IMR-90 (cell line): ENCODE data around the gene ZNF410. TPM values are rescaled to one million over a fixed set of nuclear protein-coding genes. Genes with fewer than 3 reads are reported as not detected.

Source experiments
- ATAC-seq: fragments of 200-7000 bp; cut with Tn5 transposase; 2 replicates; pipeline ENCODE4 v1.9.1; 2020; ENCODE audit warnings: low read depth, mild to moderate bottlenecking, moderate library complexity
- BruUV-seq: library from RNA; stranded (reverse); fragments of 400-500 nt; replicated peaks from 2 replicates; lab custom pipeline; 2021; lab: Mats Ljungman, UMichigan
- CTCF ChIA-PET: fragments of 300-600 bp; formaldehyde crosslinking; extraction: SDS; loops from one replicate; lab custom pipeline; 2021; ENCODE audit warnings: antibody characterized with exemption; lab: Yijun Ruan, JAX
- POLR2A ChIA-PET: fragments of 300-600 bp; sonication (Branson Sonifier 250); formaldehyde crosslinking; loops from one replicate; lab custom pipeline; 2022; ENCODE audit warnings: antibody characterized with exemption; ENCODE audit not compliant: unreplicated experiment; lab: Charles Lee
- DNase-seq: peaks from one replicate; pipeline ENCODE4 v3.0.0; 2013
- H2AFZ ChIP-seq: replicated peaks from 2 replicates; pipeline ENCODE3; 2013; ENCODE audit warnings: low read length, mild to moderate bottlenecking; ENCODE audit not compliant: poor library complexity
- H2AK5ac ChIP-seq: 2 replicates; pipeline ENCODE4 v1.6.1; 2013; ENCODE audit warnings: low read depth, low read length, inconsistent platforms
- H2AK9ac ChIP-seq: replicated peaks from 2 replicates; pipeline ENCODE3; 2013; ENCODE audit warnings: mild to moderate bottlenecking, low read depth, low read length, moderate library complexity; ENCODE audit not compliant: poor library complexity
- H2BK120ac ChIP-seq: 2 replicates; pipeline ENCODE4 v1.6.1; 2013; ENCODE audit warnings: low read depth, low read length, inconsistent platforms
- H2BK15ac ChIP-seq: 3 replicates; pipeline ENCODE4 v1.6.1; 2013; ENCODE audit warnings: low read depth, low read length, inconsistent platforms
- H2BK20ac ChIP-seq: 2 replicates; pipeline ENCODE4 v1.6.1; 2013; ENCODE audit warnings: low read depth, mild to moderate bottlenecking, inconsistent platforms, low read length, moderate library complexity
- H2BK5ac ChIP-seq: 2 replicates; pipeline ENCODE4 v1.6.1; 2013; ENCODE audit warnings: mild to moderate bottlenecking, low read depth, low read length, inconsistent platforms; ENCODE audit not compliant: poor library complexity, severe bottlenecking
- H3K14ac ChIP-seq: replicated peaks from 2 replicates; pipeline ENCODE4 v1.6.1; 2013; ENCODE audit warnings: low read depth, low read length, inconsistent platforms
- H3K18ac ChIP-seq: 2 replicates; pipeline ENCODE4 v1.6.1; 2013; ENCODE audit warnings: low read depth, low read length, control low read depth
- H3K23ac ChIP-seq: 2 replicates; pipeline ENCODE4 v1.6.1; 2013; ENCODE audit warnings: low read depth, low read length, inconsistent platforms
- H3K27ac ChIP-seq: 2 replicates; pipeline ENCODE4 v1.5.1; 2013; ENCODE audit warnings: mild to moderate bottlenecking, control low read depth, low read length; ENCODE audit not compliant: insufficient read depth
- H3K27me3 ChIP-seq: 2 replicates; pipeline ENCODE4 v1.6.1; 2013; ENCODE audit warnings: low read length; ENCODE audit not compliant: control insufficient read depth, insufficient read depth
- H3K36me3 ChIP-seq: 2 replicates; pipeline ENCODE4 v1.6.1; 2013; ENCODE audit warnings: low read length, mixed read lengths; ENCODE audit not compliant: control insufficient read depth, insufficient read depth
- H3K4ac ChIP-seq: 2 replicates; pipeline ENCODE4 v1.6.1; 2013; ENCODE audit warnings: low read depth, low read length, inconsistent platforms
- H3K4me1 ChIP-seq: 2 replicates; pipeline ENCODE4 v1.6.1; 2013; ENCODE audit warnings: low read length, mixed read lengths; ENCODE audit not compliant: control insufficient read depth, insufficient read depth
- H3K4me2 ChIP-seq: 2 replicates; pipeline ENCODE4 v1.6.1; 2013; ENCODE audit warnings: low read depth, mild to moderate bottlenecking, control low read depth, low read length, moderate library complexity
- H3K4me3 ChIP-seq: 2 replicates; pipeline ENCODE4 v1.5.1; 2013; ENCODE audit warnings: low read depth, mild to moderate bottlenecking, control low read depth, low read length, moderate library complexity; ENCODE audit not compliant: insufficient read depth
- H3K56ac ChIP-seq: 2 replicates; pipeline ENCODE4 v1.6.1; 2013; ENCODE audit warnings: low read length, inconsistent platforms; ENCODE audit not compliant: insufficient read depth; ENCODE audit errors: extremely low read depth
- H3K79me1 ChIP-seq, 2 experiments: 2 replicates each; pipeline ENCODE4 v1.6.1; 2013; ENCODE audit warnings: low read length in 2 of 2, inconsistent platforms in 1 of 2, low read depth in 1 of 2
- H3K9ac ChIP-seq: 2 replicates; pipeline ENCODE4 v1.6.1; 2013; ENCODE audit warnings: low read depth, low read length, control low read depth
- H3K9me1 ChIP-seq: 2 replicates; pipeline ENCODE4 v1.6.1; 2013; ENCODE audit warnings: low read length, inconsistent platforms; ENCODE audit not compliant: insufficient read depth
- H3K9me3 ChIP-seq: 2 replicates; pipeline ENCODE4 v1.6.1; 2013; ENCODE audit warnings: low read length; ENCODE audit not compliant: control insufficient read depth, insufficient read depth
- H4K20me1 ChIP-seq: 2 replicates; pipeline ENCODE4 v1.6.1; 2013; ENCODE audit warnings: low read length, inconsistent platforms; ENCODE audit not compliant: insufficient read depth
- H4K5ac ChIP-seq: 2 replicates; pipeline ENCODE4 v1.6.1; 2013; ENCODE audit warnings: mild to moderate bottlenecking, low read depth, low read length, control low read depth
- H4K8ac ChIP-seq, 2 experiments: 2 replicates each; pipeline ENCODE4 v1.6.1; 2013; ENCODE audit warnings: low read depth in 2 of 2, low read length in 2 of 2, control low read depth in 1 of 2, inconsistent platforms in 1 of 2
- H4K91ac ChIP-seq: 2 replicates; pipeline ENCODE4 v1.6.1; 2013; ENCODE audit warnings: low read depth, low read length, inconsistent platforms; ENCODE audit not compliant: insufficient read depth
- BHLHE40 ChIP-seq: fragments of 150-350 bp; IDR thresholded peaks from 2 replicates; pipeline ENCODE4 v1.6.1; 2016; ENCODE audit warnings: mild to moderate bottlenecking, low read depth, low read length
- CEBPB ChIP-seq: IDR thresholded peaks from 2 replicates; pipeline ENCODE4 v1.6.1; 2012; ENCODE audit warnings: low read depth, low read length, improper control_type of control experiment
- CHD1 ChIP-seq: IDR thresholded peaks from 2 replicates; pipeline ENCODE4 v1.6.1; 2012; ENCODE audit warnings: low read depth, low read length, improper control_type of control experiment
- FOS ChIP-seq: fragments of 150-350 bp; IDR thresholded peaks from 2 replicates; pipeline ENCODE4 v1.6.1; 2016; ENCODE audit warnings: low read depth, low read length
- MAFK ChIP-seq: IDR thresholded peaks from 2 replicates; pipeline ENCODE4 v1.6.1; 2012; ENCODE audit warnings: low read depth, low read length, improper control_type of control experiment
- MAZ ChIP-seq: IDR thresholded peaks from 2 replicates; pipeline ENCODE4 v1.6.1; 2012; ENCODE audit warnings: low read depth, mild to moderate bottlenecking, low read length, improper control_type of control experiment, moderate library complexity, borderline replicate concordance
- MXI1 ChIP-seq: IDR thresholded peaks from 2 replicates; pipeline ENCODE4 v1.6.1; 2012; ENCODE audit warnings: low read depth, mild to moderate bottlenecking, low read length, moderate library complexity, borderline replicate concordance
- NFE2L2 ChIP-seq: fragments of 150-350 bp; IDR thresholded peaks from 2 replicates; pipeline ENCODE4 v1.6.1; 2016; ENCODE audit warnings: low read depth, mild to moderate bottlenecking, low read length
- POLR2A ChIP-seq: IDR thresholded peaks from 2 replicates; pipeline ENCODE4 v1.6.1; 2012; ENCODE audit warnings: mild to moderate bottlenecking, low read depth, low read length
- RAD21 ChIP-seq: IDR thresholded peaks from 2 replicates; pipeline ENCODE4 v1.6.1; 2012; ENCODE audit warnings: low read length, improper control_type of control experiment
- RFX5 ChIP-seq: IDR thresholded peaks from 2 replicates; pipeline ENCODE4 v1.8.0; 2012; ENCODE audit warnings: low read depth, mild to moderate bottlenecking, low read length, moderate library complexity
- USF2 ChIP-seq: fragments of 150-350 bp; IDR thresholded peaks from 2 replicates; pipeline ENCODE4 v1.6.1; 2017; ENCODE audit warnings: mild to moderate bottlenecking, antibody characterized with exemption, low read length, low read depth
- WGBS, 2 experiments: methylation state at CpG; one replicate each; pipeline versions ENCODE4 v1.1.5 to v1.1.7; 2013; ENCODE audit warnings: missing lambda C conversion rate in 2 of 2; ENCODE audit not compliant: insufficient read length in 1 of 2; ENCODE audit errors: extremely low coverage in 2 of 2; 5-methylcytosine and 5-hydroxymethylcytosine counted together
- dilution Hi-C: fragments of 300-500 bp; cut with HindIII; formaldehyde crosslinking; loops from one replicate; pipeline ENCODE4 v1.14.3; 2018; ENCODE audit warnings: low sequenced_read_pairs; ENCODE audit not compliant: unreplicated experiment
- in situ Hi-C: fragments of 300-500 bp; cut with MboI; formaldehyde crosslinking; loops from 3 replicates; pipeline ENCODE4 v1.14.3; 2019; ENCODE audit warnings: low sequenced_read_pairs, inconsistent platforms, mixed read lengths
- intact Hi-C: fragments of 100-400 bp; cut with micrococcal nuclease; formaldehyde crosslinking; loops from 2 replicates; pipeline ENCODE4 v1.10.0; 2022
- polyA plus RNA-seq, 3 experiments: library from polyadenylated mRNA; depleted of rRNA; stranded (reverse); fragments of >200 nt; gene quantifications; 2 replicates each; pipeline ENCODE4 v1.2.3, GENCODE V29; 2012; ENCODE audit warnings: low replicate concordance in 1 of 3
- total RNA-seq: library from RNA; depleted of rRNA; stranded (reverse); fragments of >200 nt; gene quantifications from 2 replicates; pipeline ENCODE4 v1.2.3, GENCODE V29; 2012
- TF ChIP-seq, protein P1 (sequence below): conservative IDR thresholded peaks from 2 replicates; pipeline ENCODE4 v1.5.1; 2012; ENCODE audit warnings: mild to moderate bottlenecking, low read depth, low read length, improper control_type of control experiment

ZNF410 gene
- total and polyA plus RNA-seq, 2 of the 4 experiments (the other 2 are of a cell fraction): 27.9 to 89.1 TPM

DNA sequence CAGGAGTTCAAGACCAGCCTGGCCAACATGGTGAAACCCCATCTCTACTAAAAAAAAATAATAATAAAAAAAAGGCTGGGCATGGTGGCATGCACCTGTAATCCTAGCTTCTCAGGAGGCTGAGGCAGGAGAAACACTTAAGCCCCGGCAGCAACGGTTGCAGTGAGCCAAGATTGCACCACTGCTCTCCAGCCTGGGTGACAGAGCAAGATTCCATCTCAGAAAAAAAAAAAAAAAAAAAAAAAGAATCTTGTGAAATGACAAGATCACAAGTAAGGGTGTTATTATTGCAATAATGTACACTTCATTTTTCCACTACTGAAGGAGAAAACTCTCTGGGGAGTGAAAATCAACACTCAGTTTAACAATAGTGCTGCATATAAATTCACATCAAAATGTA is 43.8 kb upstream of the ZNF410 start:
- dilution Hi-C loops: no loop called here
- no peak overlapping the region for H2AK9ac ChIP-seq
- H4K5ac ChIP-seq: no peak overlapping the region
- intact Hi-C loops: no loop called here
- H3K9me3 ChIP-seq: no peaks in the 10 kb centered on the region
- WGBS, 2 experiments: no CpG with 5 or more reads among the region's 2 CpGs
- no peaks in the 10 kb centered on the region for H4K20me1 ChIP-seq
- H2AFZ ChIP-seq: no peak overlapping the region
- H3K18ac ChIP-seq: no peak overlapping the region
- no peaks in the 10 kb centered on the region for H3K36me3 ChIP-seq
- in situ Hi-C loops: no loop called here
- H2AK5ac ChIP-seq: no peak overlapping the region
- ChIA-PET POLR2A (no interaction called here), CTCF (no interaction called here)
- H3K27ac ChIP-seq: no peak overlapping the region
- no peak overlapping the region for H4K8ac ChIP-seq
- H3K9me1 ChIP-seq: no peaks in the 10 kb centered on the region
- no peak overlapping the region for H2BK15ac ChIP-seq
- ATAC-seq (no peak), DNase-seq (no peak)
- no peak for TF ChIP-seq MAFK
- TF ChIP-seq MAZ: no peak
- TF ChIP-seq BHLHE40: no peak
- TF ChIP-seq, protein P1, sequence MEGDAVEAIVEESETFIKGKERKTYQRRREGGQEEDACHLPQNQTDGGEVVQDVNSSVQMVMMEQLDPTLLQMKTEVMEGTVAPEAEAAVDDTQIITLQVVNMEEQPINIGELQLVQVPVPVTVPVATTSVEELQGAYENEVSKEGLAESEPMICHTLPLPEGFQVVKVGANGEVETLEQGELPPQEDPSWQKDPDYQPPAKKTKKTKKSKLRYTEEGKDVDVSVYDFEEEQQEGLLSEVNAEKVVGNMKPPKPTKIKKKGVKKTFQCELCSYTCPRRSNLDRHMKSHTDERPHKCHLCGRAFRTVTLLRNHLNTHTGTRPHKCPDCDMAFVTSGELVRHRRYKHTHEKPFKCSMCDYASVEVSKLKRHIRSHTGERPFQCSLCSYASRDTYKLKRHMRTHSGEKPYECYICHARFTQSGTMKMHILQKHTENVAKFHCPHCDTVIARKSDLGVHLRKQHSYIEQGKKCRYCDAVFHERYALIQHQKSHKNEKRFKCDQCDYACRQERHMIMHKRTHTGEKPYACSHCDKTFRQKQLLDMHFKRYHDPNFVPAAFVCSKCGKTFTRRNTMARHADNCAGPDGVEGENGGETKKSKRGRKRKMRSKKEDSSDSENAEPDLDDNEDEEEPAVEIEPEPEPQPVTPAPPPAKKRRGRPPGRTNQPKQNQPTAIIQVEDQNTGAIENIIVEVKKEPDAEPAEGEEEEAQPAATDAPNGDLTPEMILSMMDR: no peak
- TF ChIP-seq MXI1: no peak
- TF ChIP-seq CEBPB: no peak
- TF ChIP-seq RFX5: no peak
- no peak for TF ChIP-seq NFE2L2
- TF ChIP-seq CHD1: no peak
- no peak for TF ChIP-seq RAD21
- TF ChIP-seq FOS: no peak
- TF ChIP-seq USF2: no peak
- no peak for TF ChIP-seq POLR2A
- H2BK120ac ChIP-seq: no peak overlapping the region
- H3K4me3 ChIP-seq: no peak overlapping the region
- no peak overlapping the region for H2BK20ac ChIP-seq
- H3K4me2 ChIP-seq: no peak overlapping the region
- no peak overlapping the region for H3K56ac ChIP-seq
- no peaks in the 10 kb centered on the region for H3K27me3 ChIP-seq
- no peak overlapping the region for H3K23ac ChIP-seq
- H2BK5ac ChIP-seq: no peak overlapping the region
- H3K9ac ChIP-seq: no peak overlapping the region
- no TSS peak for BruUV-seq
- no peaks in the 10 kb centered on the region for H3K4me1 ChIP-seq
- H3K14ac ChIP-seq: no peak overlapping the region
- H3K4ac ChIP-seq: no peak overlapping the region
- no peaks in the 10 kb centered on the region for H3K79me1 ChIP-seq
- no peak overlapping the region for H4K91ac ChIP-seq
